Left kidney (tissue), 2 donors: ENCODE data around the gene ST6GALNAC1. TPM values are rescaled to one million over a fixed set of nuclear protein-coding genes. Genes with fewer than 3 reads are reported as not detected.

Experiments used
- DNase-seq: peaks from one replicate; pipeline ENCODE4 v3.0.0-alpha.2; 2013
- polyA plus RNA-seq: library from polyadenylated mRNA; unstranded; fragments of 120-200 nt; gene quantifications from one replicate; pipeline ENCODE4 v1.2.1, GENCODE V29; 2013; ENCODE audit not compliant: insufficient read length

ST6GALNAC1 gene
- polyA plus RNA-seq, 1 donor: 0.28 TPM

DNA sequence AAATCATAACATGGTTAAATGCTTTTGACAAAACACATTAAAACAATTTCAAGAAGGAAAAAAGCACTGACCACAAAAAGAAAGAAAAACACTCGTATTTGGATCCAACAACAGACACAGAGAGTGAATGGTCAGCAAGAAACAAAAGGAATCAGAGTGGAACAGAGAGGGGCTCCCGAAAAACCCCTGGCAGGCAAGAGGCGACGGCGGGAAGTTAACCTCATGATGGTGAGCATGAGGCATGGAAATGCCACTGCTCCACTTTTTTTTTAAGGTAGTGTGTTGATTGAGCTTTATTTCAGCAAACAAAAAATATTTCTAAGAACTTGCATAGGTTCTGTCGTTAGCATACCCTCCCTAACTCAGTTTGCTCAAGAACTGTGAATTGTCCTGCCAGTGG, 32.1 kb upstream of the ST6GALNAC1 start:
- DNase-seq: no peak

DNA sequence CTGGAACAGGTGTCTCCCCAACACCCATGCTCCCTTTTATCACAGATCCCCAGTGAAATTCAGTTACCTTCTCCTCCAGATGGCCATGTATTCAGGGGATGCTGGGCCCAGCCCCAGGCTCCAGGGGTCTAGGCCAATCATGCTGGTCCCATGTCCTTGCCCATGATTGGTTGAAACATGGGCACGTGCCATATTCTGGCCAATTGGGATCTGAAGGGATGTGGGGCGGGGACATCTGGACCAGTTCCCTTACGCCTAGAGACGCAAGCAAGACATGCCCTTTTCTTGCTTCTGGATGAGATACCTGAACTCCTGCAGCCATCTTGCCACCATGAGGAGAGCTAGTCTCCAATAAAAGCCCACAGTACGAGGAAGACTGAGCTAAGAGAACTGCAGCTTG, 31.0 kb upstream of the ST6GALNAC1 start:
- no peak for DNase-seq

DNA sequence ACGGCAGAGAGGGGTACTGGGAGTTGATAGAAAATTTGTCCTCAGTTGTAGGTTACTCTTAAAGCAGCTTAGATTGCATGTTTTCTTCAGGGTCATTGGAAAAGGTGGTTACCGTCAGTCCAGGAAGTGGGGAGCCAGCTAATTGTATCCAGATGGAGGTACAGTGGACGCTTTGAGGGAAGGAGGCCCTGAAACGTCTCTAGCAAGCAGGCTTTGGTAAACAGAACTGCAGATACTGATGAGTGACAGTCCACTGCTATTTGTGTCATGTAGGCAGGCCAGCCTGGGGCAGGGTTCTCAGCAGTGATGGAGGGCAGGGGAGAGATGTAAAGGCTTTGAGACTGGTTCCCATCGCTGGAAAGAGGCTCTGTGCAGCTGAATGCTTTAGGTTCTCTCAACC, 30.2 kb upstream of the ST6GALNAC1 start:
- no peak for DNase-seq

DNA sequence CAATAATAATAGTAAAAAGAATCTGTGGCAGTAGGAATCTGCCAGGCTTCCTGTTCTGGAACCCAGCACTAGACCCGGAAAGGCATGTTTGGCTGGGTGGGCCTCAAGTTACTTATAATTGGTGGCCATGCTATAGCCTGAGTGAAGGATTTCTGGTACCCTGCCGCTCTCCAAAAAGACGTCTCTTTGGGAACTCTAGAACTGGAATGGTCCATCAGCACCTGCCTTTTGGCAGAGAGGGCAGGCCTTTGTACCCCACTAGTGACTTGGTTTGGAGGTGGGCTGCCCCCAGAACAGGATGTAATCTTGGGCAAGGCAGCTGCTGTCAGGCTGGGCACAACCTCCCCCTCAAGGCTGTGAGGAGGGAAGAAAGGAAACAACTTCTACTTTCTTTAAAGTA, 29.3 kb upstream of the ST6GALNAC1 start:
- DNase-seq: no peak

DNA sequence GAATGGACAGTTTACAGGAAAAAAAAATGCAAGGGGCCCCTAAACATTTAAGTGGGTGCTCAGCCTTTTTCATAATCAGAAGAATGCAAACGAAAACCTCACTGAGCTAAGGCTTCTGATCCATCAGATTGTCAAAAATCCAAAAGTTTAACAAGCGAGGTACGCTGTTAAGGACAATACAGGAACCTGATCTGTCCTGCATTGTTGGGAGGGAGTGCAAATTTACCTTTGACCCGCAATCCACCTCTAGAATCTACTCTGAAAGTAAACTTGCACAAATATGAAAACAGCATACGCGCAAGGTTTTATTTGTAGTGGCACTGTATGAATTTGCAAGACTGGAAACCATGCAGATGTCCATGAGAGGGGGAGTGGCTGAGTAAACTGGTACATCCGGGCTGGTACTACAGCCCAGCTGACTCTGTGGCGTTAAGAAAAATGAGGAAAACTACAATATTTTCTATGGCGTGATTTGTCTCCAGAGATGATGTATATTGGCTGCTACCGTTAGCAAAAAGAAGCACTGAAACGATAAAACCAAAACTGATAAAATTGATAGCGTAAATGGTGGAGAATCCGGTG, 28.8 kb upstream of the ST6GALNAC1 start:
- DNase-seq: no peak

DNA sequence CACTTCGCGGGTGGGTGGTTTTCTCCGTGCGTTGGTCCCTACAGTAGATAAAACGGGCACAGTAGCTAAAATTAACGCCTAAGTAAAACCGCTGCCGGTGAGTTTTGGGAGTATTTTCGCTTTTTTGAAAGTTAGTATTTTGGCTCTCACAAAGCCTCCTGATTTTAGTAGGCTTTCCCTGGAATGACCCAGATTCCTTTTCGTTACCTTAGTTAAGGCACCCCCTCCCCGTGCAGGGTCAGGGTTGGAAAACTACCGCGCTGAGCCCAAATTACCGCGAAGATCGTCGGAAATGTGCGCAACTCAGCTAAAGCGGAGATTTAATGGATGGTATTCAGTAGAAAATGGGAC, 28.3 kb upstream of the ST6GALNAC1 start:
- no peak for DNase-seq

DNA sequence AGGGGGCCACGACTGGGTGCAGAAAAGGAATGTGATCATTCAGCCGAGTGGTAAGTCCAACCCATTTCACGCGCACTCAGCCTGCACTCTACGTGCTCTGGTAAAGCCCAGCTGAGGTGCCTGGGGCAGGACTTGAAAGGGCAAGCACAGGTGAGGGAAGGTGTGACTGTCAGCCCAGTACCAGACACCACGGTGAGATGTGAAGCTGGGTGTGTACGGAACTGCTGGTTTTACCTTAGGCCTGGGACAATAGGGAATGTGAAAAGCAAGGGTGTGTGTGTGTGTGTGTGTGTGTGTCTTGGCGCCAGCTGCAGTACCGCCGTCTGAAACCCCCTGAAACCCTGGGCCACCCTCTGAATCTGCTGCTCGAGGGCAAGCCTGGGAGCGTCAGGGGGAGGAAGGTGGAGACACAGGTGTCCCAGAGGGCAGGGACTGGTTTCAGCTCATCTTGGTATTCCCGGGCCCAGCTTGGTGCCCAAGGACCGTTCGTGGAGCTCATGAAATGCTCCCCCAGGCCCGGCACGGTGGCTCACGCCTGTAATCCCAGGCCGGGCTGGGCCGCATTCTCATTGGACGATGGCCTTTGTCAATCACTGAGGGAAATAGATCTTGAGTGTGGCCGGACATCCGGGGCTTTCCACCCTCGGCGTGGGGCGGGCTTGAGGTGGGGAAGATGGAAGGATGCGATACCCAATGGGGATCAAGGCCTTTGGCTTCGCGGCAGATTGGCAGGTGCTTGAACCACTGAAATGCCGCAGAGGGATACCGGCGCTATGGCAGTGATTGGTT, 27.8 kb upstream of the ST6GALNAC1 start:
- DNase-seq: peak; percentile 100

DNA sequence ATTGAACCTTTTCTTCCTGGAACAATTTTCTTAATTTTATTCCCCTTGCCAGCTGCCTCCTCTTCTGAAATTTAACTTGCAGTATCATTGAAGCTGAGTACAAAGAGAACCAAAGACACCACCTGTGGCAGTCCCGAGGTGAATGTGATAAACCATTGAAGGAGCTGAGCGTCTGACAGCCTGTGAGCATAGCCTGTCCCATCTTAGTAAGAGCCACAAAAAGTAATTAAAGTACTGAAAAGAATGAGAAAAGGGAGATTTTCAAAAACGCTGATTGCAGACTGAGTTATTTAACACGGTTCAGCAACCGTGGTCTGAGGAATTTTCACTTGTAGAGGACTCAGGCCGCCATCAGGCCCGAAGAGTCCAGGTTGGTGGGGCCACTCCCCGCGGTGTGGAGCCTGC, 27.2 kb upstream of the ST6GALNAC1 start:
- no peak for DNase-seq

DNA sequence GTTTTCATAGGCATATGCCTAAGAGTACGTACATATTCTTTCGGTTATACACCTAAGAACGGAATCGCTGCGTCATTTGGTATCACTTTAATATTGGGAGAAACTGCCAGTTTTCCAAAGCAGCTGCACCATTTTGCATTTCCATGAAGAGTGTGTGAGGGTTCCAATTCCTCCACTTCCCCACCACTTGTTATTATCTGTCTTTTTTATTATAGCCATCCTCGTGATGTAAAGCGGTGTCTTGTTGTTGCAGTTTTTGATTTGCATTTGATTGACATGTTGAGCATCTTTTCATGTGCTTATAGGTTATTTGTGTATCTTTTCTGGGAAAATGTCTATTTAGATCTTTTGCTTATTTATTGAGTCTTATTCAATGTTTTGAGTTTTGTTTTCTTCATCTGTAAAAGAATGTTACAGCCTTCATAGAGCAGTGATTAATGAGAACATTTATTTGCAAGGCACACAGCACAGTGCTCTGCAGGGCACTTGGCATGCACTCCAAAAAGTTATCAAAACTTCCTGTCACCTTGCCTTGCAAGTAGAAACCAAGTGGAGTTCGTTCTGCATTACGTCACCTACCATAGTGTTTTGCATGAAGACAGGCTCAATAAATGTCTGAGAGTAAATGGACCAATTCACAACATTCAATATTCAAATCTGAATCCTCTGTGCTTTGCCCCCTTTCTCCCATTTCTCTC, 26.6 kb upstream of the ST6GALNAC1 start:
- no peak for DNase-seq

DNA sequence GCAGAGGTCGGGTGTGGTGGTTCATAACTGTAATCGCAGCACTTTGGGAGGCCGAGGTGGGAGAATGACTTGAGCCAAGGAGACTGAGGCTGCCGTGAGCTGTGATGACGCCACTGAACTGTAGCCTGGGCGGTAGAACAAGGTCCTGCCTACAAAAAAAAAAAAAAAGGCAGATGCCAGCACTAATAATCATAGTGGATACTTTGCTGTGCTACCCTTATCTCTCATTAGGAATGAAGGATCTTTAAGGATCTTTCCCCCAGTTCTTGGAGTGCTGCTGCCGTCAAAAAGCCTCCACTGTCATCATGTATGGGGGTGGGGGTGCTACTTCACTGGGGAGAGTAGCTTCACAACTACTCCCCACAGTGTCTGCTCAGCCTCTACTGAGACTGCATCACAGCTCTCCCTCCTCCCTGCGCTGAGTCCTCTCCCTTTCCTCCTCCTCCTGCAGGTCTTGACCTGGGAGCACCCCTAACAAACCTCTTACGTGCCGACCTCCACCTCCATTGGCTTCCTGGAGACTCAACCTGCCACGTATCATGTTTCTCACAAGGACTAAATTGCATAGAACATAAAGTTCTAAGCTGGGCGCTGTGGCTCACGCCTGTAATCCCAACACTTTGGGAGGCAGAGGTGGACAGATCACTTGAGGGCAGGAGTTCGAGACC, 24.4 kb upstream of the ST6GALNAC1 start:
- no peak for DNase-seq

DNA sequence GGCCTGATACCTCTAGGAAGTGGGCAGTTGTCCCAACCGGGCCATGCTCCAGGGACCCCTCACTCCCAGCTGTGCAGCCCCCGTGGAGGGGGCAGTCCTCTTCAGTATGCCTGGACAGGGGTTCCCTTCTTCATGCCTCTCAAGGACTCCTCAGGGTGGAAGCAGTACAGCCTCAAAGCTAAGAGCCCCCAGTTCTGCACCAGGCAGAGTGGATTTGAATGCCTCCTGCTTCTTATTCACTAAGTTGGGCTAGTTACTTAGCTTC, 23.9 kb upstream of the ST6GALNAC1 start:
- DNase-seq: no peak

DNA sequence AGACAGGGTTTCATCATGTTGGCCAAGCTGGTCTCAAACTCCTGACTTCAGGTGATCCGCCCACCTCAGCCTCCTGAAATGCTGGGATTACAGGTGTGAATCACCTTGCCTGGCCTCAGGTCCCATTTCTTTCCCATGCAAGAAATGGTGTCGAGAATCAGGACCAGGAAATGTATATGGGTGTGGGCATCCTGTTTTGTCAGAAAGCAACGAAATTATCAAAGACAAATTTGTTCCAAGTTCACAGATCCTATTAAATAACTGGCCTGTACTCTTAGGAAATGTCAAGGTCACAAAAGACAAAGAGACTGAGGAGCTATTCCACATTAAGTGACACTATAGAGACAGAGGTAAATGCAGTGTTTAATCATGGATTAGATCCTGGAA, 17.1 kb upstream of the ST6GALNAC1 start:
- no peak for DNase-seq

DNA sequence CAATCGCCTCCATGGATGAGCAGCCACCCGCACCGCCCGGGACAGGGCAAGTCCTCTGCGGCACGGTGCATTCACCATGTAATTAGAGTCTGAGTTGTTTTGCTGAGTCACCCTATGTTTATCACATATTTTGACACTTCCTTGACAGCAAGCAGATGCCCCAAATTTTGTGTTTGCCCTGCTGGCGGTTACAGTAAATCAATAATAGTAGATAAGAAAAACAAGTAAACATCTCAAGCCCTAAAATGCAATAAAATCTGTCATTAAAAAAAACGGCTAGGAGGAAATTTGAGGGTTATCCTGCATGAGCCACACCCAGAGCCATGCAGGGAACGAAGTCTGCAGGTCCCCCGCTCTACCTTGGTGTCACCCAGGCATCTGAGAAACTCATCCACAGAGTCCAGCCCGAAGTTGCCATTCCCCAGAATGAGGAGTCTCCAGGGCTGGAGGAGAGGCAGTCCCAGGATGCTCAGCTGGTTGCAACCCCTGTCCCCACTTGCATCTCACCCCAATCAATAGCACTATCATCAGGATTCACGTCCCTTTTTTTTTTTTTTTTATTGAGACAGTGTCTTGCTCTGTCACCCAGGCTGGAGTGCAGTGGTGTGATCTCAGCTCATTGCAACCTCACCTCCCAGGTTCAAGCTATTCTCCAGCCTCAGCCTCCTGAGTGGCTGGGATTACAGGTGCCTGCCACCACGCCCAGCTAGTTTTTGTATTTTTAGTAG, 16.5 kb upstream of the ST6GALNAC1 start:
- DNase-seq: no peak

DNA sequence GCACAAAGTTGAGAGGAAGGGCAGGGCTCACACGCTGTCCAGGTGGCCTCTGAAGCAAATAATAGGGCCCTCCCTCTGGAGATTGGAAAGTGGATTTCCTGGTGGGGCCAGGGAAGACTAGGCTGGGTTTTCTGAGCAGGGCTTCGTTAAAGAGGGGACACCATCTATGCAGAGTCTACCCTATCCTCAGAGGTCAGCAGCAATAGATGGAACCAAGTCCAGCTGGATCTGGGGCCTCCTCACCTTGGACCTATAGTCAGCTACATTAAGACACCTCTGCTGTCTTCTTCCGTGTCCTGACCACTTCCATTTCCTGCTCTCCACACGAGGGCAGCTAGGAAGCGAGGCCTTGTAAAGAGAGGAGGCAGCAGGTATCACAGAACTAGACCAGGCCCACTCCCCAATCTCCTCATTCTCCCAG, 14.7 kb upstream of the ST6GALNAC1 start:
- DNase-seq: no peak

DNA sequence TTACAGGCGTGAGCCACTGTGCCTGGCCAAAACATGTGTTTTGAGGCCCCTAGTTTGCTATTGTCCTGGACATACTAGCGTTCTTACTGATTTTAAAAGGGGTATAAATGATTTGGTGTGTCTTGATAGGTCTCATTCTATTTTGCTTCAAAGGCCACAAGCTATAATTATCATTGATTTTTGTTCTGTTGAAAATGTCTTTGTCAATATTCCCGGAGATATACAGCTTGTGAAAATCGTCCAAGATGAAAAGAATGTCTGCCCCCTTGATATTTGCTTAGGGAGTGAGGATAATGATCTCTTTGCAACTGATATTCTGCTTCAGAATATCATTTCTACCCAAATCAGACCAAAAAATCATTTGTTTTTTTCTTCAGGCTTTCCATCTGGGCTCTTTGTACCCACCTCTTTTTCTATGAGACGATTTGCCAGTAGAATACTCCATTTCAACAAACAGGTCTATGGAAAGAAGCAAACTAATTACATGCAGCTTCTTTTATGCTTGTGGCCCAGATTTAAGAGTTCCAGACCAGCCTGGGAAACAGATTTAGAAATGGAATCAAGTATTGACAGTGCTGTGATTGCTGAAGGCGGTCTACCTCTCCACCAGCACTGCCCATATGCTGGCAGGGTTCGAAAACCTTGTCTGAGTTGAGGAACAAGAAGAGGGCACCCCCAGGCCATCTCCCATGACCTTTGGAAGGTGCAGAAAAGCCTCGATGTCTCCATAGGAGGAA, 14.1 kb upstream of the ST6GALNAC1 start:
- DNase-seq: no peak

DNA sequence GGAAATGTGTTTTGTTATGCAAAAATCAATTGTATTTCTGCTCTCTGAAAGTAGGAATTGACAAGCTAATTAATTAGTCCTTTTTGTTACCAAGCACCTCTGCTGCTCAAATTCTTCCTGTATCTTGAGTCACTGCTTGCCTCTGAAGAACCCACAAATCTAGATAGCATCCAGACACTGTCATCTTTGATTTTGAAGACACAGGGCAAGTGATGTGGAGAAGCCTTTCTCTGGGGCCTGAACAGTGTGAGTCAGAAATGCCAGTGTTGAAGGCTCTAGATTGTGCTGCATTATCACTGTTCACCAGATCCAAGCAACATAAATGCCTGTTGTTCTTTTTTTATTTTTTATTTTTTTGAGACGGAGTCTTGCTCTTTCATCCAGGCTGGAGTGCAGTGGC, 10.9 kb upstream of the ST6GALNAC1 start:
- DNase-seq: no peak

DNA sequence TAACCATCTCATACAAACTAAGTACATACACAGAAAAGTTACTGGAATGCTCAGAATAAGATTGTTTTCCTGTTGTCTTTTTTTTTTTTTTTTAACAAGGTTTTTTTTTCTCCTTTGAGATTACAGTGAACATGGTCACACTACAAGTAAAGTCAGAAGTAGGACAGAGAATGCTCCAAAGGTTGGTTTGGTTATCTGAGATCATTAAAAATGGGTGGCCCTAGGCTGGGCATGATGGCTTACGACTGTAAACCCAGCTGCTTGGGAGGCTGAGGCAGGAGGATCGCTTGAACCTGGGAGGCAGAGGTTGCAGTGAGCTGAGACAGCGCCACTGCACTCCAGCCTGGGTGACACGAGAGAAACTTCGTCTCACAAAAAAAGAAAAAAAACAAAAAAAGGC, 6.9 kb upstream of the ST6GALNAC1 start:
- no peak for DNase-seq

DNA sequence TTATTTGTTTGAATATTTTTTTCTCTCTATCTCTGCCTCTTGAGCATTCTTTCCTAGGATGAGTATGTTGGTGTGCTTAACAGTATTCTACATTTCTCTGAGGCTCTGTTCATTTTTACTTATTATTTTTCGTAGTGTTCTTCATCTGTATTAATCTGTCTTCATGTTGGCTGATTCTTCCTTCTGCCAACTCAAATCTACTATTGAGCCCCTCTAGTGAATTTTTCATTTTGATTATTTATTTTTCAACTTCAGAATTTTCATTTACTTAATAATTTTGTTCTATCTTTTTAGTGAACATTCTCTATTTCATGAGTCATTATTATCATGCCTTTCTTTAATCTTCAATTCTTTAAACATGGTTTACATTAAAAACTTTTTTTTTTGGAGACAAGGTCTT, 3.2 kb upstream of the ST6GALNAC1 start:
- DNase-seq: no peak

DNA sequence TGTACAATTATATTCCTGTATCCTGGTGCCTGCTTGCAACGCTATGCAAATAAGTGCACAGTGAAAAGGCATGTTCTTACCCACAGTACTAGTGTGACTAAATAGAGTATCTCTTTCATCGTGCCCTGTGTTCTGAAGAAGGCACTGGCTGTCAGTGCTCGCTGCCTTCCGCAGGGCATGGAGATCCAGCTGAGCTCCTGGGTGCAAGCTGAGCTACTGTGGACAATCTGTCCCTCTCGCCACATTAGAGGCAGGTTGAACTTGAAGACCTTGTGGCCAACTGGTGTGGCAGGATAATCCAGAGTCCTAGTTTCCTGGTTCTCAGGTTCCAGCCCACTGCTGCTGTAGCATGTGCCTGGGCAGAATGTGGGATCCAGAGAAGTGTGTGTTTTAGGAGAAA, 1.9 kb upstream of the ST6GALNAC1 start:
- DNase-seq: no peak

DNA sequence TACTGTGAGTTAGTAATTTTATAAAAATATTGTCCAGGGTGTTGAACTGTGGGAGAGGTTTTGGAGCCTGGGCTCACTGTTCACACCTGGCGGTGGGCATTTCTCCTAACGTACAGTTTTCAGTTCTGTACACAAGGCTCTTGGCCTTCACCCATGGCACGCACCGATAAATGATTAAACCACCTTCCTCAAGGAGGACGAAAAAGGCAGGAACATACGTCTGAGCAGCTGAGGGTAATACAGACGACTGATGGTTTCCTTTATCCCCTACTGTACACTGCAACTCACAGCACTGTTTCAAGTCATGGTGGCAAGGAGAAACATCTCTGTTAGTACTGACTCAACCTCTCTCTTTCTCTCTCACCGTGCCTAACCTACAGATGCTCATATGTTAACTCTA, 1.4 kb upstream of the ST6GALNAC1 start:
- no peak for DNase-seq

DNA sequence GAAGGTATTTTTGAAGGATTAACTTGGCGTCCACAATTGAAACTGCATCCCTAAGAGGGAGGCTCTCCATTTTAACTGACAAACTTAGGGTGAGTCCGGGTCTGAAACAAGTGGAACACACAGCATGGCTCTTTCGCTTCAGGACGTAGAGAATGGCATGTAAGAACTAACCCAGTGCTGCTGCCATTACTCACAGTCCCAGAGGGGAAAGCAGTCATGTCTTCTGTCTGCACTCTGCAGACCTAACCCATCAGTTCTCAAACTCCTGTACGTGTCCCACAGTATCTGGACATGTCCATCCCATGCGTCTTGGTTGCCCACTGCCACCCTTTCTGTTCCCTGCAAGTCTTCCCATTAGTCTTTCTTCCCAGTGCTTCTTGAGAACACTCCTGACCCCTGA, 563 bp downstream of the ST6GALNAC1 start:
- DNase-seq: no peak

DNA sequence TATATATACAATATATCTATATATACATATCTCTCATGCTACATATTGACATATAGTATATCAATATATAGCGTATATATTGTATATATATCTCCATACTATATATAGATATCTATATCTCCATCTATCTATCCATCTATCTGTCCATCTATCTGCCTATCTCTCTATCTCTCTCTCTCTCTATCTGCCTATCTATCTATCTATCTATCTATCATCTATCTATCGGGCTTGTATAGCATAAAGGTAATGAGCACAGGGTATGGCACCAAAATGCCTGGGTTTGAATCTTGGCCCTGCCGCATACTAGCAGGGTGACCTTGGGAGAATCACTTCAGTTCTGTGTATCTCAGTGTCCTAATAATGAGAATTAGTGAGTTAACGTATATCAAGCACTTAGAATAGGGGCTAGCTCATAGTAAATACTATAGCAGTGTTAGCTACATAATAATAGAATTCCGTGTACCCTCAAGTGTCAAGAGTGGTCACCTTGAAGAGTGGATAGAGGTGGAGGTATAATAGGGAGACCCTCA, 1.5 kb downstream of the ST6GALNAC1 start:
- no peak for DNase-seq
